Thyroid gland (tissue), 4 donors: ENCODE results near the gene CFAP20DC. TPM values are rescaled to one million over a fixed set of nuclear protein-coding genes. Genes with fewer than 3 reads are reported as not detected.

ENCODE experiments used
- DNase-seq, 2 donors: peaks; one replicate each; pipeline ENCODE4 v3.0.0-alpha.2; 2019
- H3K27ac ChIP-seq, 3 donors: fragments of 200-600 bp; sonication (generic); 1 replicate in 2 of 3; 2 replicates in 1 of 3; pipeline ENCODE4 v1.5.1; 2016 to 2019; ENCODE audit warnings: mild to moderate bottlenecking in 1 of 3, moderate library complexity in 1 of 3
- H3K27me3 ChIP-seq: fragments of 200-600 bp; sonication (generic); one replicate; pipeline ENCODE4 v1.5.1; 2019
- H3K36me3 ChIP-seq, 2 donors: fragments of 200-600 bp; sonication (generic); one replicate each; pipeline ENCODE4 v1.5.1; 2016 to 2019
- H3K4me1 ChIP-seq, 2 donors: fragments of 200-600 bp; sonication (generic); one replicate each; pipeline ENCODE4 v1.5.1; 2017 to 2019
- H3K4me3 ChIP-seq, 3 donors: fragments of 200-600 bp; sonication (generic); replicated peaks in 1 of 3; 1 replicate in 2 of 3; 2 replicates in 1 of 3; pipeline ENCODE4 v1.5.1; 2016; ENCODE audit warnings: mild to moderate bottlenecking in 1 of 3
- H3K9me3 ChIP-seq: fragments of 200-600 bp; sonication (generic); one replicate; pipeline ENCODE4 v1.5.1; 2017
- POLR2A ChIP-seq, 2 donors: fragments of 450-650 bp; IDR thresholded peaks; one replicate each; pipeline ENCODE4 v1.6.1; 2017; ENCODE audit warnings: antibody characterized with exemption in 2 of 2, mild to moderate bottlenecking in 2 of 2, moderate library complexity in 1 of 2
- WGBS, 2 donors: methylation state at CpG; one replicate each; pipeline ENCODE4 v1.1.5; 2017; 5-methylcytosine and 5-hydroxymethylcytosine counted together
- intact Hi-C: fragments of 100-400 bp; cut with DNase I; formaldehyde crosslinking; loops from one replicate; pipeline ENCODE4 v1.15.1; 2023
- total RNA-seq, 4 donors: library from RNA; depleted of rRNA; stranded (reverse); fragments of >200 nt; gene quantifications; one replicate each; pipeline ENCODE4 v1.2.3, GENCODE V29; 2016
- TF ChIP-seq, protein P1 (sequence below), 6 experiments: fragments of 200-600 bp in 3 of 6; fragments of 450-650 bp in 3 of 6; sonication (generic) in 3 of 6; IDR thresholded peaks; one replicate each; pipeline ENCODE4 v1.5.1; 2016 to 2019; ENCODE audit warnings: antibody characterized with exemption in 6 of 6, mild to moderate bottlenecking in 2 of 6, inconsistent platforms in 1 of 6, moderate library complexity in 1 of 6

CFAP20DC gene
- total RNA-seq, 4 donors from 2014 or later = 0.20 to 0.92 (median 0.60) TPM

GRCh38 chr3:59085976-59086375 lies 36.2 kb upstream of the CFAP20DC start:
- Histone ChIP-seq H3K27me3 (no peaks in the 10 kb centered on the region), H3K4me3 (no peak overlapping the region), H3K27ac (no peak overlapping the region), H3K36me3 (no peaks in the 10 kb centered on the region), H3K4me1 (no peaks in the 10 kb centered on the region), H3K9me3 (no peaks in the 10 kb centered on the region)
- 72 to 83% methylated on average over 3 of the region's 3 CpGs for WGBS, 2 donors
- TF ChIP-seq, protein P1, sequence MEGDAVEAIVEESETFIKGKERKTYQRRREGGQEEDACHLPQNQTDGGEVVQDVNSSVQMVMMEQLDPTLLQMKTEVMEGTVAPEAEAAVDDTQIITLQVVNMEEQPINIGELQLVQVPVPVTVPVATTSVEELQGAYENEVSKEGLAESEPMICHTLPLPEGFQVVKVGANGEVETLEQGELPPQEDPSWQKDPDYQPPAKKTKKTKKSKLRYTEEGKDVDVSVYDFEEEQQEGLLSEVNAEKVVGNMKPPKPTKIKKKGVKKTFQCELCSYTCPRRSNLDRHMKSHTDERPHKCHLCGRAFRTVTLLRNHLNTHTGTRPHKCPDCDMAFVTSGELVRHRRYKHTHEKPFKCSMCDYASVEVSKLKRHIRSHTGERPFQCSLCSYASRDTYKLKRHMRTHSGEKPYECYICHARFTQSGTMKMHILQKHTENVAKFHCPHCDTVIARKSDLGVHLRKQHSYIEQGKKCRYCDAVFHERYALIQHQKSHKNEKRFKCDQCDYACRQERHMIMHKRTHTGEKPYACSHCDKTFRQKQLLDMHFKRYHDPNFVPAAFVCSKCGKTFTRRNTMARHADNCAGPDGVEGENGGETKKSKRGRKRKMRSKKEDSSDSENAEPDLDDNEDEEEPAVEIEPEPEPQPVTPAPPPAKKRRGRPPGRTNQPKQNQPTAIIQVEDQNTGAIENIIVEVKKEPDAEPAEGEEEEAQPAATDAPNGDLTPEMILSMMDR (IDR thresholded peaks at IDR 0.05) = no peak
- no peak for TF ChIP-seq POLR2A (IDR thresholded peaks at IDR 0.05)
- intact Hi-C loops = no loop called here
- DNase-seq = no peak

GRCh38 chr3:59084583-59084982 lies 34.8 kb upstream of the CFAP20DC start:
- intact Hi-C loops = no loop called here
- Histone ChIP-seq H3K4me3 (no peak overlapping the region), H3K4me1 (no peaks in the 10 kb centered on the region), H3K27me3 (no peaks in the 10 kb centered on the region), H3K27ac (no peak overlapping the region), H3K9me3 (no peaks in the 10 kb centered on the region), H3K36me3 (no peaks in the 10 kb centered on the region)
- no peak for DNase-seq
- WGBS, 2 donors = 62 to 80% methylated on average over 1 of the region's 1 CpG
- TF ChIP-seq POLR2A (IDR thresholded peaks at IDR 0.05) = no peak
- TF ChIP-seq, protein P1 (IDR thresholded peaks at IDR 0.05) = no peak

DNA sequence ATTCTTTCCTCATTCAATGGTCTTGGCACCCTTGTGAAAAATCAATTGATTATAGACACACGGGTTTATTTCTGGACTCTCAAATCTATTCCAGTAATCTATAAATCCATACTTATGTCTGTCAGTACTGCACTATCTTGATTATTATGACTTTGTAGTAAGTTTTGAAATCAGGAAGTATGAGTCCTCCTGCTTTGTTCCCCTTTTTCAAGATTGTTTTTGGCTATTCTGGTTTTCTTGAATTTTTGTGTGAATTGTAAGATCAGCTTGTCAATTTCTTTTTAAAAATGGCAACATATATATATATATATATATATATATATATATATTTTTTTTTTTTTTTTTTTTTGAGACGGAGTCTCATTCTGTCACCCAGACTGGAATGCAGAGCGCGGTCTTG lies 32.3 kb upstream of the CFAP20DC start:
- intact Hi-C loops = no loop called here

GRCh38 chr3:59081071-59081470 lies 31.2 kb upstream of the CFAP20DC start:
- Histone ChIP-seq H3K4me1 (no peaks in the 10 kb centered on the region), H3K9me3 (no peaks in the 10 kb centered on the region), H3K36me3 (no peaks in the 10 kb centered on the region), H3K27me3 (no peaks in the 10 kb centered on the region), H3K27ac (no peak overlapping the region), H3K4me3 (no peak overlapping the region)
- DNase-seq = no peak
- intact Hi-C loops = no loop called here
- 87 to 94% methylated on average over 2 of the region's 2 CpGs for WGBS, 2 donors
- TF ChIP-seq POLR2A (IDR thresholded peaks at IDR 0.05) = no peak
- TF ChIP-seq, protein P1 (IDR thresholded peaks at IDR 0.05) = no peak

More for the DNA sequence above, 32.3 kb upstream of the CFAP20DC start:
- TF ChIP-seq, protein P1 (IDR thresholded peaks at IDR 0.05) = no peak
- no peak for TF ChIP-seq POLR2A (IDR thresholded peaks at IDR 0.05)
- Histone ChIP-seq H3K27me3 (no peaks in the 10 kb centered on the region), H3K4me1 (no peaks in the 10 kb centered on the region), H3K9me3 (no peaks in the 10 kb centered on the region), H3K4me3 (no peak overlapping the region), H3K36me3 (no peaks in the 10 kb centered on the region), H3K27ac (no peak overlapping the region)
- DNase-seq = no peak
- 88% methylated on average over 4 of the region's 4 CpGs for WGBS, 2 donors

DNA sequence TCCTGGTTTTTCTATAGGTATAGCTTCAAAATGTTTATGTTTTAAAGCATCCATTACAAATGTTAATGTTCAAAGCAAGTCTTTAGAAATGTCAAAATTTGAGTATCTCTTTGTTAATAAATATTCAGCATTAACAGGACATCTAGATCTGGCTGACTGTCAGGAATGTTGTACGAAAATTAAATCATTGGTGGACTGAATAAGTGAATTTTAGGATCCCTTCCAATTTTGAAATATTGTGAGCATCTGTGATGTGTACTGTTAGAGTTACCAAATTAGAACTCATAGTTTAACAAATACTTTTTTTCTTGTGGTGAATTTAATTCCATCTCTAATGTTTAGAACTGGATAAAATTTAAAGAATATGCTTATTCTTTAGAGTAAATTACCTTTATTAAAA lies 30.1 kb upstream of the CFAP20DC start:
- Histone ChIP-seq H3K27ac (no peak overlapping the region), H3K27me3 (no peaks in the 10 kb centered on the region), H3K36me3 (no peaks in the 10 kb centered on the region), H3K9me3 (no peaks in the 10 kb centered on the region), H3K4me3 (no peak overlapping the region), H3K4me1 (no peaks in the 10 kb centered on the region)
- no peak for DNase-seq
- TF ChIP-seq, protein P1 (IDR thresholded peaks at IDR 0.05) = no peak
- TF ChIP-seq POLR2A (IDR thresholded peaks at IDR 0.05) = no peak
- 58 to 67% methylated on average over 1 of the region's 1 CpG for WGBS, 2 donors
- intact Hi-C loops = no loop called here
